IMR-90 (cell line): ENCODE data around the gene SLC25A11. TPM values are rescaled to one million over a fixed set of nuclear protein-coding genes. Genes with fewer than 3 reads are reported as not detected.

Experiments
- ATAC-seq: fragments of 200-7000 bp; cut with Tn5 transposase; 2 replicates; pipeline ENCODE4 v1.9.1; 2020; ENCODE audit warnings: low read depth, mild to moderate bottlenecking, moderate library complexity
- BruUV-seq: library from RNA; stranded (reverse); fragments of 400-500 nt; replicated peaks from 2 replicates; lab custom pipeline; 2021; lab: Mats Ljungman, UMichigan
- CTCF ChIA-PET: fragments of 300-600 bp; formaldehyde crosslinking; extraction: SDS; loops from one replicate; lab custom pipeline; 2021; ENCODE audit warnings: antibody characterized with exemption; lab: Yijun Ruan, JAX
- POLR2A ChIA-PET: fragments of 300-600 bp; sonication (Branson Sonifier 250); formaldehyde crosslinking; loops from one replicate; lab custom pipeline; 2022; ENCODE audit warnings: antibody characterized with exemption; ENCODE audit not compliant: unreplicated experiment; lab: Charles Lee
- DNase-seq: peaks from one replicate; pipeline ENCODE4 v3.0.0; 2013
- H2AFZ ChIP-seq: replicated peaks from 2 replicates; pipeline ENCODE3; 2013; ENCODE audit warnings: low read length, mild to moderate bottlenecking; ENCODE audit not compliant: poor library complexity
- H2AK5ac ChIP-seq: 2 replicates; pipeline ENCODE4 v1.6.1; 2013; ENCODE audit warnings: low read depth, low read length, inconsistent platforms
- H2AK9ac ChIP-seq: replicated peaks from 2 replicates; pipeline ENCODE3; 2013; ENCODE audit warnings: mild to moderate bottlenecking, low read depth, low read length, moderate library complexity; ENCODE audit not compliant: poor library complexity
- H2BK120ac ChIP-seq: 2 replicates; pipeline ENCODE4 v1.6.1; 2013; ENCODE audit warnings: low read depth, low read length, inconsistent platforms
- H2BK15ac ChIP-seq: 3 replicates; pipeline ENCODE4 v1.6.1; 2013; ENCODE audit warnings: low read depth, low read length, inconsistent platforms
- H2BK20ac ChIP-seq: 2 replicates; pipeline ENCODE4 v1.6.1; 2013; ENCODE audit warnings: low read depth, mild to moderate bottlenecking, inconsistent platforms, low read length, moderate library complexity
- H2BK5ac ChIP-seq: 2 replicates; pipeline ENCODE4 v1.6.1; 2013; ENCODE audit warnings: mild to moderate bottlenecking, low read depth, low read length, inconsistent platforms; ENCODE audit not compliant: poor library complexity, severe bottlenecking
- H3K14ac ChIP-seq: replicated peaks from 2 replicates; pipeline ENCODE4 v1.6.1; 2013; ENCODE audit warnings: low read depth, low read length, inconsistent platforms
- H3K18ac ChIP-seq: 2 replicates; pipeline ENCODE4 v1.6.1; 2013; ENCODE audit warnings: low read depth, low read length, control low read depth
- H3K23ac ChIP-seq: 2 replicates; pipeline ENCODE4 v1.6.1; 2013; ENCODE audit warnings: low read depth, low read length, inconsistent platforms
- H3K27ac ChIP-seq: 2 replicates; pipeline ENCODE4 v1.5.1; 2013; ENCODE audit warnings: mild to moderate bottlenecking, control low read depth, low read length; ENCODE audit not compliant: insufficient read depth
- H3K27me3 ChIP-seq: 2 replicates; pipeline ENCODE4 v1.6.1; 2013; ENCODE audit warnings: low read length; ENCODE audit not compliant: control insufficient read depth, insufficient read depth
- H3K36me3 ChIP-seq: 2 replicates; pipeline ENCODE4 v1.6.1; 2013; ENCODE audit warnings: low read length, mixed read lengths; ENCODE audit not compliant: control insufficient read depth, insufficient read depth
- H3K4ac ChIP-seq: 2 replicates; pipeline ENCODE4 v1.6.1; 2013; ENCODE audit warnings: low read depth, low read length, inconsistent platforms
- H3K4me1 ChIP-seq: 2 replicates; pipeline ENCODE4 v1.6.1; 2013; ENCODE audit warnings: low read length, mixed read lengths; ENCODE audit not compliant: control insufficient read depth, insufficient read depth
- H3K4me2 ChIP-seq: 2 replicates; pipeline ENCODE4 v1.6.1; 2013; ENCODE audit warnings: low read depth, mild to moderate bottlenecking, control low read depth, low read length, moderate library complexity
- H3K4me3 ChIP-seq: 2 replicates; pipeline ENCODE4 v1.5.1; 2013; ENCODE audit warnings: low read depth, mild to moderate bottlenecking, control low read depth, low read length, moderate library complexity; ENCODE audit not compliant: insufficient read depth
- H3K56ac ChIP-seq: 2 replicates; pipeline ENCODE4 v1.6.1; 2013; ENCODE audit warnings: low read length, inconsistent platforms; ENCODE audit not compliant: insufficient read depth; ENCODE audit errors: extremely low read depth
- H3K79me1 ChIP-seq, 2 experiments: 2 replicates each; pipeline ENCODE4 v1.6.1; 2013; ENCODE audit warnings: low read length in 2 of 2, inconsistent platforms in 1 of 2, low read depth in 1 of 2
- H3K9ac ChIP-seq: 2 replicates; pipeline ENCODE4 v1.6.1; 2013; ENCODE audit warnings: low read depth, low read length, control low read depth
- H3K9me1 ChIP-seq: 2 replicates; pipeline ENCODE4 v1.6.1; 2013; ENCODE audit warnings: low read length, inconsistent platforms; ENCODE audit not compliant: insufficient read depth
- H3K9me3 ChIP-seq: 2 replicates; pipeline ENCODE4 v1.6.1; 2013; ENCODE audit warnings: low read length; ENCODE audit not compliant: control insufficient read depth, insufficient read depth
- H4K20me1 ChIP-seq: 2 replicates; pipeline ENCODE4 v1.6.1; 2013; ENCODE audit warnings: low read length, inconsistent platforms; ENCODE audit not compliant: insufficient read depth
- H4K5ac ChIP-seq: 2 replicates; pipeline ENCODE4 v1.6.1; 2013; ENCODE audit warnings: mild to moderate bottlenecking, low read depth, low read length, control low read depth
- H4K8ac ChIP-seq, 2 experiments: 2 replicates each; pipeline ENCODE4 v1.6.1; 2013; ENCODE audit warnings: low read depth in 2 of 2, low read length in 2 of 2, control low read depth in 1 of 2, inconsistent platforms in 1 of 2
- H4K91ac ChIP-seq: 2 replicates; pipeline ENCODE4 v1.6.1; 2013; ENCODE audit warnings: low read depth, low read length, inconsistent platforms; ENCODE audit not compliant: insufficient read depth
- BHLHE40 ChIP-seq: fragments of 150-350 bp; IDR thresholded peaks from 2 replicates; pipeline ENCODE4 v1.6.1; 2016; ENCODE audit warnings: mild to moderate bottlenecking, low read depth, low read length
- CEBPB ChIP-seq: IDR thresholded peaks from 2 replicates; pipeline ENCODE4 v1.6.1; 2012; ENCODE audit warnings: low read depth, low read length, improper control_type of control experiment
- CHD1 ChIP-seq: IDR thresholded peaks from 2 replicates; pipeline ENCODE4 v1.6.1; 2012; ENCODE audit warnings: low read depth, low read length, improper control_type of control experiment
- FOS ChIP-seq: fragments of 150-350 bp; IDR thresholded peaks from 2 replicates; pipeline ENCODE4 v1.6.1; 2016; ENCODE audit warnings: low read depth, low read length
- MAFK ChIP-seq: IDR thresholded peaks from 2 replicates; pipeline ENCODE4 v1.6.1; 2012; ENCODE audit warnings: low read depth, low read length, improper control_type of control experiment
- MAZ ChIP-seq: IDR thresholded peaks from 2 replicates; pipeline ENCODE4 v1.6.1; 2012; ENCODE audit warnings: low read depth, mild to moderate bottlenecking, low read length, improper control_type of control experiment, moderate library complexity, borderline replicate concordance
- MXI1 ChIP-seq: IDR thresholded peaks from 2 replicates; pipeline ENCODE4 v1.6.1; 2012; ENCODE audit warnings: low read depth, mild to moderate bottlenecking, low read length, moderate library complexity, borderline replicate concordance
- NFE2L2 ChIP-seq: fragments of 150-350 bp; IDR thresholded peaks from 2 replicates; pipeline ENCODE4 v1.6.1; 2016; ENCODE audit warnings: low read depth, mild to moderate bottlenecking, low read length
- POLR2A ChIP-seq: IDR thresholded peaks from 2 replicates; pipeline ENCODE4 v1.6.1; 2012; ENCODE audit warnings: mild to moderate bottlenecking, low read depth, low read length
- RAD21 ChIP-seq: IDR thresholded peaks from 2 replicates; pipeline ENCODE4 v1.6.1; 2012; ENCODE audit warnings: low read length, improper control_type of control experiment
- RCOR1 ChIP-seq: IDR thresholded peaks from 2 replicates; pipeline ENCODE4 v1.6.1; 2012; ENCODE audit warnings: mild to moderate bottlenecking, low read length, improper control_type of control experiment; ENCODE audit not compliant: insufficient replicate concordance
- RFX5 ChIP-seq: IDR thresholded peaks from 2 replicates; pipeline ENCODE4 v1.8.0; 2012; ENCODE audit warnings: low read depth, mild to moderate bottlenecking, low read length, moderate library complexity
- SMC3 ChIP-seq: fragments of 150-350 bp; IDR thresholded peaks from 2 replicates; pipeline ENCODE4 v1.6.1; 2016; ENCODE audit warnings: low read depth, mild to moderate bottlenecking, antibody characterized with exemption, low read length, moderate library complexity
- WGBS, 2 experiments: methylation state at CpG; one replicate each; pipeline versions ENCODE4 v1.1.5 to v1.1.7; 2013; ENCODE audit warnings: missing lambda C conversion rate in 2 of 2; ENCODE audit not compliant: insufficient read length in 1 of 2; ENCODE audit errors: extremely low coverage in 2 of 2; 5-methylcytosine and 5-hydroxymethylcytosine counted together
- dilution Hi-C: fragments of 300-500 bp; cut with HindIII; formaldehyde crosslinking; loops from one replicate; pipeline ENCODE4 v1.14.3; 2018; ENCODE audit warnings: low sequenced_read_pairs; ENCODE audit not compliant: unreplicated experiment
- in situ Hi-C: fragments of 300-500 bp; cut with MboI; formaldehyde crosslinking; loops from 3 replicates; pipeline ENCODE4 v1.14.3; 2019; ENCODE audit warnings: low sequenced_read_pairs, inconsistent platforms, mixed read lengths
- intact Hi-C: fragments of 100-400 bp; cut with micrococcal nuclease; formaldehyde crosslinking; loops from 2 replicates; pipeline ENCODE4 v1.10.0; 2022
- polyA plus RNA-seq, 3 experiments: library from polyadenylated mRNA; depleted of rRNA; stranded (reverse); fragments of >200 nt; gene quantifications; 2 replicates each; pipeline ENCODE4 v1.2.3, GENCODE V29; 2012; ENCODE audit warnings: low replicate concordance in 1 of 3
- total RNA-seq: library from RNA; depleted of rRNA; stranded (reverse); fragments of >200 nt; gene quantifications from 2 replicates; pipeline ENCODE4 v1.2.3, GENCODE V29; 2012
- TF ChIP-seq, protein P1 (sequence below): fragments of 150-350 bp; IDR thresholded peaks from 2 replicates; pipeline ENCODE4 v1.6.1; 2017; ENCODE audit warnings: mild to moderate bottlenecking, antibody characterized with exemption, low read length, low read depth
- TF ChIP-seq, protein P2 (sequence below): fragments of 150-350 bp; IDR thresholded peaks from 2 replicates; pipeline ENCODE4 v1.6.1; 2016; ENCODE audit warnings: low read depth, mild to moderate bottlenecking, low read length, moderate library complexity, borderline replicate concordance
- TF ChIP-seq, protein P3 (sequence below): conservative IDR thresholded peaks from 2 replicates; pipeline ENCODE4 v1.5.1; 2012; ENCODE audit warnings: mild to moderate bottlenecking, low read depth, low read length, improper control_type of control experiment

SLC25A11 gene
- total and polyA plus RNA-seq, 2 of the 4 experiments (the other 2 are of a cell fraction) = 35.0 to 62.2 TPM

DNA sequence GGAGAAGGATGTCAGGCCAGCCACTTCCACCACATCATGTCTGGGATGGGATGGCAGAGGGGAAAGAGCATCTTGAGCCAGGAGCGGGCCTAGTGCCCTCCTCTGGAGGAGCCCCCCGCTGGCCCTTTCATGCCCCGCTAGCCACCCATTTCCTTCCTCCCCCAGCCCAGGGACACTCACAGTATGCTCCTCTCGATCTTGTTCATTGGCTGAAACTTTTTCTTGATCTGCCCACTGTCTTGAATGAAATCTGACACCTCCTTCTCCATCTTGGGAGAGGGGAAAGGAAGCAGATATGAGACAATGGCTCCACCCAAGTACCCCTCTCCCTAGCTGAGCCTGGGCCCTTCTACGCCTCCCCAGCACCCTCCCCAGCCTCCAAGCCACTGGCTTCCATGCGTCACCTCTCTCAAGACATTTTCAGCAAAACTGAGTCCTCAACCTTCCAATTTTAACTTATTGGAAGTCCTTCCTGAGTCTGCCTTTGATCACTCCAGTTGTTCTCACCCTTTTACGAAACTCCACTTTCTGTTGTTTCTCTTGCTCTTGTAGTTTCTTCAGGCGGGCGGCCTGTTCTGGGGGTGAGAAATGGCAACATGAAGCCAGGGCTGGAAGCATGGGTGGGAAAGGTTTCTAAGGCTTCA lies 20.6 kb upstream of the SLC25A11 start:
- DNase-seq = no peak
- Histone ChIP-seq H3K18ac (no peak overlapping the region), H4K8ac (no peak overlapping the region), H3K36me3 (peaks cover 23% of the 10 kb centered on the region), H2BK120ac (no peak overlapping the region), H3K14ac (no peak overlapping the region), H4K20me1 (no peaks in the 10 kb centered on the region), H4K5ac (no peak overlapping the region), H3K4me1 (no peaks in the 10 kb centered on the region), H2BK15ac (no peak overlapping the region), H3K27ac (no peak overlapping the region), H2AFZ (no peak overlapping the region), H3K56ac (no peak overlapping the region), H3K4me2 (no peak overlapping the region), H3K4ac (no peak overlapping the region), H2BK20ac (no peak overlapping the region), H3K79me1 (peaks cover 7 to 26% of the 10 kb centered on the region in 2 experiments), H3K9ac (no peak overlapping the region), H3K9me1 (peaks cover 6% of the 10 kb centered on the region; the same call in 1 of the 2 replicates), H3K23ac (no peak overlapping the region), H2AK5ac (no peak overlapping the region), H3K27me3 (no peaks in the 10 kb centered on the region), H2AK9ac (peak overlapping the region; percentile 45), H3K9me3 (no peaks in the 10 kb centered on the region), H3K4me3 (no peak overlapping the region), H4K91ac (no peak overlapping the region), H2BK5ac (no peak overlapping the region)
- ATAC-seq = no peak; the same call in 1 of the 2 replicates
- 100% methylated on average over 1 of the region's 9 CpGs; no CpG with 5 or more reads in 1 of the 2 experiments for WGBS, 2 experiments
- intact Hi-C loops (no loop called here), in situ Hi-C loops (no loop called here), dilution Hi-C loops (no loop called here)
- TF ChIP-seq NFE2L2 = no peak
- TF ChIP-seq CHD1 = no peak
- no peak for TF ChIP-seq FOS
- no peak for TF ChIP-seq SMC3
- no peak for TF ChIP-seq MAFK
- TF ChIP-seq, protein P1, sequence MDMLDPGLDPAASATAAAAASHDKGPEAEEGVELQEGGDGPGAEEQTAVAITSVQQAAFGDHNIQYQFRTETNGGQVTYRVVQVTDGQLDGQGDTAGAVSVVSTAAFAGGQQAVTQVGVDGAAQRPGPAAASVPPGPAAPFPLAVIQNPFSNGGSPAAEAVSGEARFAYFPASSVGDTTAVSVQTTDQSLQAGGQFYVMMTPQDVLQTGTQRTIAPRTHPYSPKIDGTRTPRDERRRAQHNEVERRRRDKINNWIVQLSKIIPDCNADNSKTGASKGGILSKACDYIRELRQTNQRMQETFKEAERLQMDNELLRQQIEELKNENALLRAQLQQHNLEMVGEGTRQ = no peak
- no peak for TF ChIP-seq BHLHE40
- no peak for TF ChIP-seq RFX5
- TF ChIP-seq, protein P2, sequence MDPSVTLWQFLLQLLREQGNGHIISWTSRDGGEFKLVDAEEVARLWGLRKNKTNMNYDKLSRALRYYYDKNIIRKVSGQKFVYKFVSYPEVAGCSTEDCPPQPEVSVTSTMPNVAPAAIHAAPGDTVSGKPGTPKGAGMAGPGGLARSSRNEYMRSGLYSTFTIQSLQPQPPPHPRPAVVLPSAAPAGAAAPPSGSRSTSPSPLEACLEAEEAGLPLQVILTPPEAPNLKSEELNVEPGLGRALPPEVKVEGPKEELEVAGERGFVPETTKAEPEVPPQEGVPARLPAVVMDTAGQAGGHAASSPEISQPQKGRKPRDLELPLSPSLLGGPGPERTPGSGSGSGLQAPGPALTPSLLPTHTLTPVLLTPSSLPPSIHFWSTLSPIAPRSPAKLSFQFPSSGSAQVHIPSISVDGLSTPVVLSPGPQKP = no peak
- TF ChIP-seq CEBPB = no peak
- no peak for TF ChIP-seq RAD21
- TF ChIP-seq, protein P3, sequence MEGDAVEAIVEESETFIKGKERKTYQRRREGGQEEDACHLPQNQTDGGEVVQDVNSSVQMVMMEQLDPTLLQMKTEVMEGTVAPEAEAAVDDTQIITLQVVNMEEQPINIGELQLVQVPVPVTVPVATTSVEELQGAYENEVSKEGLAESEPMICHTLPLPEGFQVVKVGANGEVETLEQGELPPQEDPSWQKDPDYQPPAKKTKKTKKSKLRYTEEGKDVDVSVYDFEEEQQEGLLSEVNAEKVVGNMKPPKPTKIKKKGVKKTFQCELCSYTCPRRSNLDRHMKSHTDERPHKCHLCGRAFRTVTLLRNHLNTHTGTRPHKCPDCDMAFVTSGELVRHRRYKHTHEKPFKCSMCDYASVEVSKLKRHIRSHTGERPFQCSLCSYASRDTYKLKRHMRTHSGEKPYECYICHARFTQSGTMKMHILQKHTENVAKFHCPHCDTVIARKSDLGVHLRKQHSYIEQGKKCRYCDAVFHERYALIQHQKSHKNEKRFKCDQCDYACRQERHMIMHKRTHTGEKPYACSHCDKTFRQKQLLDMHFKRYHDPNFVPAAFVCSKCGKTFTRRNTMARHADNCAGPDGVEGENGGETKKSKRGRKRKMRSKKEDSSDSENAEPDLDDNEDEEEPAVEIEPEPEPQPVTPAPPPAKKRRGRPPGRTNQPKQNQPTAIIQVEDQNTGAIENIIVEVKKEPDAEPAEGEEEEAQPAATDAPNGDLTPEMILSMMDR = no peak
- TF ChIP-seq MXI1 = no peak
- TF ChIP-seq POLR2A = no peak
- no peak for TF ChIP-seq MAZ
- TF ChIP-seq RCOR1 = no peak
- POLR2A ChIA-PET = no interaction called here
- no TSS peak for BruUV-seq
- CTCF ChIA-PET = interaction anchor here (0.5 kb wide), 1 partner anchor 75 kb away, joined by 3 read pairs; no protein-coding TSS in a partner anchor
